SK-N-SH (cell line): Measurements from ENCODE around the gene FAIM2. TPM values are rescaled to one million over a fixed set of nuclear protein-coding genes. Genes with fewer than 3 reads are reported as not detected.

Experiments used
- CTCF ChIA-PET: fragments of 300-600, 350-600 bp; formaldehyde crosslinking; extraction: SDS; loops from one replicate; lab custom pipeline; 2021; lab: Yijun Ruan, JAX
- POLR2A ChIA-PET: fragments of 350-600 bp; sonication (Branson Sonifier 250); formaldehyde crosslinking; extraction: SDS; loops from one replicate; lab custom pipeline; 2020; ENCODE audit warnings: antibody characterized with exemption, inconsistent platforms; lab: Yijun Ruan, JAX
- DNase-seq: peaks from one replicate; pipeline ENCODE4 v3.0.0; 2012
- H2AFZ ChIP-seq: fragments of 200-600 bp; sonication (generic); 2 replicates; pipeline ENCODE4 v1.8.1; 2016; ENCODE audit warnings: antibody characterized with exemption, mild to moderate bottlenecking, low read depth
- H3F3A ChIP-seq: fragments of 200-600 bp; sonication (generic); replicated peaks from 2 replicates; pipeline ENCODE3; 2016; ENCODE audit warnings: antibody characterized with exemption, mild to moderate bottlenecking; ENCODE audit not compliant: insufficient read depth
- H3K27ac ChIP-seq, 2 experiments: fragments of 200-500 bp in 1 of 2; fragments of 200-600 bp in 1 of 2; sonication (Bioruptor generic) in 1 of 2; sonication (generic), shearing (Covaris generic) in 1 of 2; 2 replicates each; pipeline versions ENCODE4 v1.5.1 to v1.6.1; 2014 to 2016; ENCODE audit warnings: low read depth in 2 of 2, inconsistent platforms in 1 of 2, low read length in 1 of 2, mild to moderate bottlenecking in 1 of 2, mixed read lengths in 1 of 2
- H3K27me3 ChIP-seq: fragments of 200-600 bp; sonication (generic), shearing (Covaris generic); 2 replicates; pipeline ENCODE4 v1.6.1; 2016; ENCODE audit warnings: mixed run types; ENCODE audit not compliant: insufficient read depth
- H3K36me3 ChIP-seq, 2 experiments: fragments of 200-500 bp in 1 of 2; fragments of 200-600 bp in 1 of 2; sonication (Bioruptor generic) in 1 of 2; sonication (generic) in 1 of 2; replicated peaks in 1 of 2; 2 replicates each; pipeline versions ENCODE3 to v1.5.1; 2014 to 2016; ENCODE audit warnings: low read length in 1 of 2, mild to moderate bottlenecking in 1 of 2; ENCODE audit not compliant: insufficient read depth in 2 of 2, control insufficient read depth in 1 of 2
- H3K4me1 ChIP-seq, 2 experiments: fragments of 200-500 bp in 1 of 2; fragments of 200-600 bp in 1 of 2; sonication (Bioruptor generic) in 1 of 2; sonication (generic), shearing (Covaris generic) in 1 of 2; 2 replicates each; pipeline versions ENCODE4 v1.5.1 to v1.6.1; 2014 to 2016; ENCODE audit warnings: low read depth in 1 of 2, low read length in 1 of 2, mixed run types in 1 of 2; ENCODE audit not compliant: insufficient read depth in 2 of 2, control insufficient read depth in 1 of 2
- H3K4me2 ChIP-seq: fragments of 200-600 bp; sonication (generic), shearing (Covaris generic); 2 replicates; pipeline ENCODE4 v1.6.1; 2017; ENCODE audit warnings: mixed run types
- H3K4me3 ChIP-seq, 2 experiments: fragments of 200-500 bp in 1 of 2; fragments of 200-600 bp in 1 of 2; sonication (Bioruptor generic) in 1 of 2; sonication (generic), shearing (Covaris generic) in 1 of 2; 2 replicates each; pipeline versions ENCODE4 v1.5.1 to v1.8.1; 2014 to 2016; ENCODE audit warnings: low read depth in 2 of 2, inconsistent platforms in 1 of 2, low read length in 1 of 2, mild to moderate bottlenecking in 1 of 2, mixed read lengths in 1 of 2, moderate library complexity in 1 of 2
- H3K79me2 ChIP-seq: fragments of 200-600 bp; sonication (generic); 2 replicates; pipeline ENCODE4 v1.8.1; 2017; ENCODE audit warnings: mild to moderate bottlenecking; ENCODE audit not compliant: insufficient read depth
- H3K9ac ChIP-seq: fragments of 200-600 bp; sonication (generic); 2 replicates; pipeline ENCODE4 v1.6.1; 2017; ENCODE audit warnings: mixed run types
- H3K9me2 ChIP-seq: fragments of 200-600 bp; sonication (generic); 2 replicates; pipeline ENCODE4 v1.6.1; 2017; ENCODE audit warnings: mixed run types
- H3K9me3 ChIP-seq: fragments of 200-600 bp; sonication (generic); 2 replicates; pipeline ENCODE4 v1.6.1; 2017; ENCODE audit warnings: mixed run types, mild to moderate bottlenecking, moderate library complexity
- H4K20me1 ChIP-seq: fragments of 200-600 bp; sonication (generic); 2 replicates; pipeline ENCODE4 v1.6.1; 2017; ENCODE audit warnings: mild to moderate bottlenecking, mixed run types; ENCODE audit not compliant: insufficient read depth
- CHD2 ChIP-seq: fragments of 150-350 bp; IDR thresholded peaks from 2 replicates; pipeline ENCODE4 v1.6.1; 2018; ENCODE audit warnings: low read length; ENCODE audit not compliant: partially characterized antibody
- ELF1 ChIP-seq: IDR thresholded peaks from 2 replicates; pipeline ENCODE4 v1.4.0; 2012
- EP300 ChIP-seq, 2 experiments: IDR thresholded peaks; 2 replicates each; pipeline versions ENCODE4 v1.4.0 to v1.6.1; 2012; ENCODE audit warnings: borderline replicate concordance in 1 of 2, low read depth in 1 of 2, low read length in 1 of 2
- FOSL2 ChIP-seq: IDR thresholded peaks from 2 replicates; pipeline ENCODE4 v1.4.0; 2012; ENCODE audit warnings: low read depth, mild to moderate bottlenecking, moderate library complexity, borderline replicate concordance
- FOXM1 ChIP-seq: IDR thresholded peaks from 2 replicates; pipeline ENCODE4 v1.4.0; 2012; ENCODE audit warnings: low read depth, mild to moderate bottlenecking
- GABPA ChIP-seq: IDR thresholded peaks from 2 replicates; pipeline ENCODE4 v1.4.0; 2012; ENCODE audit warnings: low read depth, mild to moderate bottlenecking
- IRF3 ChIP-seq: fragments of 150-350 bp; IDR thresholded peaks from 2 replicates; pipeline ENCODE4 v1.6.1; 2016; ENCODE audit warnings: mild to moderate bottlenecking, low read depth, low read length
- JUND ChIP-seq: IDR thresholded peaks from 2 replicates; pipeline ENCODE4 v1.4.0; 2012
- MEF2A ChIP-seq: IDR thresholded peaks from 2 replicates; pipeline ENCODE4 v1.4.0; 2012; ENCODE audit warnings: low read depth, borderline replicate concordance
- POLR2AphosphoS5 ChIP-seq: IDR thresholded peaks from 2 replicates; pipeline ENCODE4 v1.6.1; 2012; ENCODE audit warnings: low read depth, low read length
- RCOR1 ChIP-seq: fragments of 150-350 bp; IDR thresholded peaks from 2 replicates; pipeline ENCODE4 v1.6.1; 2017; ENCODE audit warnings: antibody characterized with exemption, low read length
- REST ChIP-seq: IDR thresholded peaks from 2 replicates; pipeline ENCODE4 v1.6.1; 2012; ENCODE audit warnings: mild to moderate bottlenecking, low read depth, low read length, moderate library complexity
- RXRA ChIP-seq: IDR thresholded peaks from 2 replicates; pipeline ENCODE4 v1.4.0; 2012; ENCODE audit warnings: low read depth, mild to moderate bottlenecking, borderline replicate concordance
- SIN3A ChIP-seq: IDR thresholded peaks from 2 replicates; pipeline ENCODE4 v1.6.1; 2012; ENCODE audit warnings: low read depth, mild to moderate bottlenecking, low read length, moderate library complexity, borderline replicate concordance
- SMC3 ChIP-seq: IDR thresholded peaks from 2 replicates; pipeline ENCODE4 v1.6.1; 2012; ENCODE audit warnings: low read depth, low read length, improper control_type of control experiment
- TAF1 ChIP-seq: IDR thresholded peaks from 2 replicates; pipeline ENCODE4 v1.6.1; 2012; ENCODE audit warnings: low read depth, mild to moderate bottlenecking, low read length, moderate library complexity, borderline replicate concordance
- TCF12 ChIP-seq: IDR thresholded peaks from 2 replicates; pipeline ENCODE4 v1.4.0; 2012
- TEAD4 ChIP-seq: IDR thresholded peaks from 2 replicates; pipeline ENCODE4 v1.4.0; 2012; ENCODE audit warnings: mild to moderate bottlenecking, borderline replicate concordance; ENCODE audit not compliant: insufficient read depth
- ZBTB33 ChIP-seq: IDR thresholded peaks from 2 replicates; pipeline ENCODE4 v1.4.0; 2012; ENCODE audit warnings: low read depth, borderline replicate concordance
- WGBS: methylation state at CpG from one replicate; pipeline ENCODE4 v1.1.6; 2017; ENCODE audit warnings: low lambda C conversion rate; 5-methylcytosine and 5-hydroxymethylcytosine counted together
- polyA plus RNA-seq, 3 experiments: library from polyadenylated mRNA; depleted of rRNA; stranded (reverse); fragments of >200 nt; gene quantifications; 2 replicates each; pipeline ENCODE4 v1.2.3, GENCODE V29; 2012

FAIM2 gene
- polyA plus RNA-seq, 1 of the 3 experiments (the other 2 are of a cell fraction): 11.3 TPM

DNA sequence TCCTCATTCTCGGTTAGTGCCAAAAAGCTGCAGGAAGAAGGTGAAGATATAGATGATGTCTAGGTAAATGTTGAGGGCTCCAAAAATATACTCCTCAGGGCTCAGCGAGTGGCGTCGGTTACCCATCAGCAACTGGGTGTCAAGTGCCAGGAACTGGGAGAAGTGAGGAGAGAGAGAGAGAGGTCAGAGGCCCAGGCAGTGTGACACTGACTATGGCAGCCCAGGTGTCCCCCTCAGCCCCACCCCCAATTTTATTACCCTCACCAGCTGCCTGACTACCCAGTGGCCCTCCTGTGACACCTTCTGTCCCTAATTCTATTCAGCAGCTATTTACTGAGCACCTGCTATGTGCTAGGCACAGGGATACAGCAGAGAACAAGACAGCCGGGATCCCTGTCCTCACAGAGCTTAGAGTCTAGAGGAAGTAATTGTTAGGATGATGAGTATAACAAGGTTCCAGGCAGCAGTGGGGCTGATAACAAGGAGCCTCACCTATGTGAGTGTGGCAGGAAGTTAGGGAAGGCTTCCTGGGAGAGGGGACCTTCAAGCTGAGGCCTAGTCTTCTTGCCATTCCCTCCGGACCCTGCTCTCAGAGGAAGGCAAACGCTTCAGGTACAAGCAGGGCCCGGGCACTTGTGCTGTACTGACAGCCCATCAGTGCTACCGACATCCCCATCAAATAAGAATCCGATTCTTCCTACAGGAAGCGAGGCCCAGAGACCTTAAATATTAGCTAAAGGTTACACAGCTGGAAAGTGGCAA is 33.0 kb downstream of the FAIM2 start:
- H2AFZ ChIP-seq: no peak overlapping the region
- 0 out of 4 replicates have a peak overlapping the region, but pooled peaks of 1 of the 2 experiments have one; percentile 7 for H3K27ac ChIP-seq
- H3K9me2 ChIP-seq: no peaks in the 10 kb centered on the region
- no peak overlapping the region for H3K4me2 ChIP-seq
- H3F3A ChIP-seq: peaks cover 22% of the 10 kb centered on the region
- no peaks in the 10 kb centered on the region for H3K27me3 ChIP-seq
- no peak overlapping the region for H3K4me3 ChIP-seq
- H4K20me1 ChIP-seq: no peaks in the 10 kb centered on the region
- H3K36me3 ChIP-seq: no peaks in the 10 kb centered on the region
- no peak overlapping the region for H3K9ac ChIP-seq
- ChIA-PET CTCF (interaction anchor here (0.9 to 14.1 kb wide), 7 partner anchors 10 to 186 kb away, joined by 3 to 312 read pairs (median 10); partner anchors contain the start of genes AQP6 and ASIC1), POLR2A (no interaction called here)
- no peaks in the 10 kb centered on the region for H3K9me3 ChIP-seq
- WGBS: 93% methylated on average over 11 of the region's 11 CpGs
- no peaks in the 10 kb centered on the region for H3K79me2 ChIP-seq
- H3K4me1 ChIP-seq: peaks cover 44 to 77% of the 10 kb centered on the region in 2 experiments
- TF ChIP-seq IRF3 (no peak), POLR2AphosphoS5 (no peak), REST (no peak)
- TF ChIP-seq, all 33 proteins: peak for 0
- no peak for DNase-seq

DNA sequence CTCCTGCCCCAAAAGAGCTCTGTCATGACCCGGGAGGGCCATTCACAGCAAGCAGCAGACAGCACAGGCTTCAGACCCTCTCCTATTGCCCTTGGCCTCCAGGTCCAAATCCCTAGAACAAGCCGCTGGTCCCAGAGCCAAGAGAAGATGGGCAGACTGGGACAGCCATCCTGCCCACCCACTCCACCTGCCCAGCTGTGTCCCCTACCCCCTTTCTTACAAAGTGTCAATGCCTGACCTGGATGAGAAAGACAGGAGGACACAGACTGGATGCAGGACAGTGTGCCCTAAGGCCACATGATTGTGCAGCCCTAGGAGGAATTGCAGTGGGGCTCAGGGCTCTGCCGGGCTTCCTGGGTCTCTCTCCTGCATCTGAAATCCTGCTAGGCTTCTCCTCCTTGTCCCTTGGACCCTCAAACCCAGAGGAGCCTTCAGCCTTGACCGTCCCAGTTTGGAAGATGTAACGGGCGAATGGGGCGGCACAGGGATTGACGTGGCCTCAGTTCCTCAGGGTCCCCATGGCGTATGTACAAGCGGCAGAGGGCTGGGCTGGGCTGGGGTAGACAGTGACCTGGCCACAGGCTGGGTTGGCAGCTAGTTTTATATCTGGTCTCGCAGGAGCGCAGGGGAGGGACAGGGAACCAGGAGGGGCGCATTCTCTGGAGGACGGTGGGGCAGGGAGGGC is 33.7 kb downstream of the FAIM2 start:
- Histone ChIP-seq H3K9ac (no peak overlapping the region), H3K9me2 (no peaks in the 10 kb centered on the region), H3K36me3 (no peaks in the 10 kb centered on the region), H3F3A (peaks cover 22% of the 10 kb centered on the region), H2AFZ (no peak overlapping the region), H3K27ac (peak overlapping the region; percentile 87 to 95), H3K4me2 (peak overlapping the region; percentile 42; the same call in 1 of the 2 replicates), H3K27me3 (no peaks in the 10 kb centered on the region), H3K79me2 (no peaks in the 10 kb centered on the region), H4K20me1 (no peaks in the 10 kb centered on the region), H3K4me3 (no peak overlapping the region; a peak in 1 of 4 replicates), H3K4me1 (peaks cover 44 to 77% of the 10 kb centered on the region in 2 experiments), H3K9me3 (no peaks in the 10 kb centered on the region)
- POLR2A ChIA-PET: interaction anchor here (0.8 to 1.6 kb wide), 10 partner anchors 13 to 351 kb away, joined by 3 to 9 read pairs (median 4); partner anchors contain the start of genes COX14, NCKAP5L and RACGAP1
- whole genome bisulfite sequencing: 86% methylated on average over 14 of the region's 14 CpGs
- CTCF ChIA-PET: interaction anchor here (1.0 to 14.1 kb wide), 16 partner anchors 11 to 205 kb away, joined by 3 to 312 read pairs (median 4); partner anchors contain the start of genes AQP5, AQP6 and ASIC1
- DNase-seq: no peak
- TF ChIP-seq TEAD4 (no peak), MEF2A (no peak), TAF1 (no peak), FOXM1 (no peak), ELF1 (no peak), CHD2 (no peak), ZBTB33 (no peak), RCOR1 (no peak), RXRA (no peak), FOSL2 (no peak), GABPA (no peak), POLR2AphosphoS5 (no peak), JUND (no peak), TCF12 (no peak), SIN3A (no peak), SMC3 (no peak), EP300 (IDR thresholded peaks at IDR 0.05; ENCODE audit: borderline replicate concordance in 1 of 2, low read depth in 1 of 2, low read length in 1 of 2) (no peak)
